ENCODE measurements around the gene B3GALT5. TPM values are rescaled to one million over a fixed set of nuclear protein-coding genes. Genes with fewer than 3 reads are reported as not detected.
A peak's percentile ranks its signal among the peaks of the same experiment; 100 is the strongest.

B3GALT5 gene
- total RNA-seq, 1 experiment from 2014 or later = 0.18 TPM

GRCh38 chr21:39602793-39603192 lies 9.9 kb upstream of the B3GALT5 start:
- no peak for DNase-seq
- ChIA-PET POLR2A (no interaction called here), CTCF (no interaction called here)
- TF ChIP-seq CTCF (IDR thresholded peaks at IDR 0.05; ENCODE audit: insufficient read depth in 1 of 2, low read depth in 1 of 2, low read length in 1 of 2, severe bottlenecking in 1 of 2, unreplicated experiment in 1 of 2) = no peak
- no peaks in the 10 kb centered on the region for H3K36me3 Mint-ChIP-seq (ENCODE audit: insufficient read depth, unreplicated experiment)
- H3K27ac Mint-ChIP-seq (ENCODE audit: unreplicated experiment) = no peak overlapping the region
- H3K27me3 ChIP-seq (replicated peaks; ENCODE audit: control insufficient read depth, insufficient read depth, low read length) = no peaks in the 10 kb centered on the region
- intact Hi-C loops (cut with micrococcal nuclease; ENCODE audit: unreplicated experiment) = no loop called here
- H3K36me3 ChIP-seq (ENCODE audit: control insufficient read depth, insufficient read depth, low read length) = no peaks in the 10 kb centered on the region
- no TSS peak for BruUV-seq (replicated peaks)
- H3K4me3 ChIP-seq (ENCODE audit: low read depth, low read length) = no peak overlapping the region
- peaks cover 11% of the 10 kb centered on the region for H3K4me1 Mint-ChIP-seq (ENCODE audit: low read depth, unreplicated experiment)
- no peaks in the 10 kb centered on the region for H3K27me3 Mint-ChIP-seq (ENCODE audit: insufficient read depth, unreplicated experiment)
- H3K9me3 ChIP-seq = no peaks in the 10 kb centered on the region
- H3K4me3 Mint-ChIP-seq (ENCODE audit: unreplicated experiment) = no peak overlapping the region
- H3K9me3 Mint-ChIP-seq (ENCODE audit: unreplicated experiment) = no peaks in the 10 kb centered on the region
- no peaks in the 10 kb centered on the region for H3K4me1 ChIP-seq

DNA sequence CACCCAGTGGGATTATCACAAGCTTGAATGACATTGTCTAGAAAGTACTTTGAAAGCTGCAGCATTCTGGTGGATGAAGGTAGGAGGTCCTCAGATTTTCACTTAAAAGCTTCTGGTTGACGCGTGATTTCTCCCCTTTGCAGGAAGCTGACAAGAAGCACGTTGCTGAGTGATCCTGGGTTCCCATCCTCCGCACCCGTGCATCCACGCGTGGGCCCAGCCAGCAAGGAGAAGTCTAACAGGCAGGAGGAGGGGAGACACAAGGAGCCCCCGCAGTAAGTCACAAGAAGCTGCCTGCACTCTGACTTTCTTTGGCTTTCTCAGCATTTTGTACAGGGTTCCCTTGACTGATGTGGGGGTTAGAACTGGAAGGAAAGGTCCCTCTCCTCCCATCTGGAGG lies 7.8 kb upstream of the B3GALT5 start:
- no peaks in the 10 kb centered on the region for H3K9me3 ChIP-seq
- TF ChIP-seq CTCF (IDR thresholded peaks at IDR 0.05; ENCODE audit: insufficient read depth in 1 of 2, low read depth in 1 of 2, low read length in 1 of 2, severe bottlenecking in 1 of 2, unreplicated experiment in 1 of 2) = no peak
- H3K36me3 ChIP-seq (ENCODE audit: control insufficient read depth, insufficient read depth, low read length) = no peaks in the 10 kb centered on the region
- H3K36me3 Mint-ChIP-seq (ENCODE audit: insufficient read depth, unreplicated experiment) = no peaks in the 10 kb centered on the region
- no peak overlapping the region for H3K4me3 Mint-ChIP-seq (ENCODE audit: unreplicated experiment)
- no peak overlapping the region for H3K27ac Mint-ChIP-seq (ENCODE audit: unreplicated experiment)
- H3K4me1 Mint-ChIP-seq (ENCODE audit: low read depth, unreplicated experiment) = peaks cover 11% of the 10 kb centered on the region
- intact Hi-C loops (cut with micrococcal nuclease; ENCODE audit: unreplicated experiment) = no loop called here
- no peak overlapping the region for H3K4me3 ChIP-seq (ENCODE audit: low read depth, low read length)
- no peaks in the 10 kb centered on the region for H3K27me3 Mint-ChIP-seq (ENCODE audit: insufficient read depth, unreplicated experiment)
- H3K9me3 Mint-ChIP-seq (ENCODE audit: unreplicated experiment) = no peaks in the 10 kb centered on the region
- H3K4me1 ChIP-seq = peaks cover 3% of the 10 kb centered on the region; the same call in 1 of the 2 replicates
- no TSS peak for BruUV-seq (replicated peaks)
- POLR2A ChIA-PET = no interaction called here
- H3K27me3 ChIP-seq (replicated peaks; ENCODE audit: control insufficient read depth, insufficient read depth, low read length) = no peaks in the 10 kb centered on the region
- DNase-seq = no peak
- CTCF ChIA-PET = no interaction called here

DNA sequence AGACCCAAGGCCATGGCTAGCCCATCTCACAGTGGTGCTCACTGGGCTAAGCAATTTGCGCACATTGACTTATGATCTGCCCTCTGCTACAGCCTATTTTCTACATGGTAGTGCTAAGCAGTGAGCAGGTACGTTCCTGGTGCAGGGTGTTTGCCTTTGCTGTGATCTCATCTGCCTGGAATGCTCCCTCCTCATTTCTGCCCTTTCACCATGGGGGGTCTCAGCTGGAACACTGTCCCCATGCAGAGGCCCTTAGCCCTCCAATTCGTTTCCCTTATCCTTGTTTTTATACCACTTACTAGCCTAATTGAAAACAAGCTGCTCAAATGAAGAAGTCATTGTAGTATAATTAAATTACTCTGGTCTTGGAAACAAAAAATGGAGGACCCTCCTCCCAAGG lies 2.0 kb upstream of the B3GALT5 start:
- Mint-ChIP-seq H3K9me3 (ENCODE audit: unreplicated experiment) (no peaks in the 10 kb centered on the region), H3K27me3 (ENCODE audit: insufficient read depth, unreplicated experiment) (peaks cover 3% of the 10 kb centered on the region), H3K27ac (ENCODE audit: unreplicated experiment) (peak overlapping the region; percentile 81), H3K4me3 (ENCODE audit: unreplicated experiment) (no peak overlapping the region), H3K4me1 (ENCODE audit: low read depth, unreplicated experiment) (peaks cover 6% of the 10 kb centered on the region), H3K36me3 (ENCODE audit: insufficient read depth, unreplicated experiment) (no peaks in the 10 kb centered on the region)
- CTCF ChIA-PET = no interaction called here
- POLR2A ChIA-PET = no interaction called here
- intact Hi-C loops (cut with micrococcal nuclease; ENCODE audit: unreplicated experiment) = no loop called here
- no TSS peak for BruUV-seq (replicated peaks)
- Histone ChIP-seq H3K9me3 (no peaks in the 10 kb centered on the region), H3K36me3 (ENCODE audit: control insufficient read depth, insufficient read depth, low read length) (no peaks in the 10 kb centered on the region), H3K4me1 (peaks cover 16% of the 10 kb centered on the region), H3K4me3 (ENCODE audit: low read depth, low read length) (no peak overlapping the region), H3K27me3 (replicated peaks; ENCODE audit: control insufficient read depth, insufficient read depth, low read length) (peaks cover 2% of the 10 kb centered on the region; the same call in 1 of the 2 replicates)
- no peak for TF ChIP-seq CTCF (IDR thresholded peaks at IDR 0.05; ENCODE audit: insufficient read depth in 1 of 2, low read depth in 1 of 2, low read length in 1 of 2, severe bottlenecking in 1 of 2, unreplicated experiment in 1 of 2)
- peak in 1 of 2 experiments; percentile 24 for DNase-seq
